Tibial nerve (tissue), 4 donors: Measurements from ENCODE around the gene TBC1D4.

Experiments used
- CTCF ChIP-seq, 5 experiments: fragments of 200-600 bp in 3 of 5; fragments of 450-650 bp in 2 of 5; sonication (generic) in 3 of 5; IDR thresholded peaks; one replicate each; pipeline ENCODE4 v1.5.1; 2016 to 2019; ENCODE audit warnings: antibody characterized with exemption in 5 of 5, mild to moderate bottlenecking in 3 of 5, moderate library complexity in 2 of 5
- EP300 ChIP-seq, 2 donors: sonication (generic); formaldehyde crosslinking; IDR thresholded peaks; one replicate each; pipeline ENCODE4 v1.6.1; 2017; ENCODE audit warnings: antibody characterized with exemption in 2 of 2, mild to moderate bottlenecking in 1 of 2
- POLR2A ChIP-seq, 2 donors: fragments of 450-650 bp; IDR thresholded peaks; one replicate each; pipeline ENCODE4 v1.6.1; 2017; ENCODE audit warnings: antibody characterized with exemption in 2 of 2, mild to moderate bottlenecking in 2 of 2, moderate library complexity in 2 of 2

DNA sequence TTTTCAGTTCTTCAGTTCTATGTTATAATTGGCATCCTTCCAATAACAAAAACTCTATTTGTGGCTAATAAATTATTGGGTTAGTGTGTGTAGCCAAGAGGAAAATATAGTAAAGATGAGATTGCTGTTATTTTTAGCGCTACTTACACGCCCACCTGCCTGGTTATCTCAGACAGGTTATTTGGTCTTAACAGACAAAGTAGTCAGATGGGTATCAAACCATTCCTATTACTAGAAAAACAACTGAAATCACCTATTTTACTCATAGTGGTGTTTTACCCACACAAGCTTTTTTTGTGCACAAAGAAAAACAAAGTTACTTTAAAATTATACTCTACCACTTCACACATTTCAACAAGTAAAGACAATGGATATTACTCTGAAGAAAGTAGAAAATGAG, 151.2 kb downstream of the TBC1D4 start:
- no peak for TF ChIP-seq POLR2A (IDR thresholded peaks at IDR 0.05)
- TF ChIP-seq CTCF (IDR thresholded peaks at IDR 0.05): no peak
- no peak for TF ChIP-seq EP300 (IDR thresholded peaks at IDR 0.05)
